Spleen (tissue), 7 donors: ENCODE data around the gene DNAH6.

Experiments used
- POLR2AphosphoS5 ChIP-seq, 3 donors: sonication (generic); formaldehyde crosslinking; IDR thresholded peaks; one replicate each; pipeline ENCODE4 v1.5.1; 2017; ENCODE audit warnings: antibody characterized with exemption in 3 of 3
- TF ChIP-seq, protein P1 (sequence below), 11 experiments: fragments of 200-600 bp in 7 of 11; fragments of 450-650 bp in 4 of 11; sonication (generic) in 4 of 11; IDR thresholded peaks in 8 of 11; conservative IDR thresholded peaks in 3 of 11; 1 replicate in 7 of 11; 2 replicates in 4 of 11; pipeline versions ENCODE4 v1.4.0 to v1.8.0; 2016 to 2021; ENCODE audit warnings: antibody characterized with exemption in 11 of 11, inconsistent platforms in 4 of 11, mild to moderate bottlenecking in 1 of 11
- donor health status: DM: no; HTN: no; CAD: no; lungs with moderate emphysema.
- donor health status: DM: no; HTN: no; CAD: no.
- donor health status: DM: no; HTN: no; CAD: no.

DNA sequence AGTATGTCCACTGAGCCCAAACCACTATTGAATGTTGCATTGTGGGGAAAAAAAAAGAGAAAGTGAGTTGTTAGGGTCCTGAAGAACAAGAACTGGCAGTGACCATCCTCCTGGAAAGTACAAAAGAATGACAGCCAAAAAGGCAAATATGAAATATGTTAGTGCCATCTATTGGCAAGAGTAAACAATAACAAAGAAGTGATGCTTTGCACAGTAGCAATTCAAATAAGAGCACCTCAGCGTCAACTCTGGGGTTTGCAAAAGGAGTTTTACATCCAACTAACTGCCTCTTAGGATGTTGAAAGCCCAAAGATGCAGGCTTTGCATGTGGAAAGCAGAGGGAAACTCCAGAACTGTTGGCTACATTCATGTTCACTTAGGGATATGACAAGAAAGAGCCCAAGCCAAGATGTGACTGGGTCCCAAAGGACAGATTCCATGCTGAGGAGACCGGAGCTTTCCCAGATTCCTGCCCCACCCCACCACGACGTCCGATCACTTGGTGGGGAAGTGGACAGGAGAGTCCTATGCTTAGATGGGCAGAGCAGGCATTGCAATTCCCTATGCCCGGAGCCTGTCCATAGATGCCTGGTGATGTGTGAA, 349.0 kb downstream of the DNAH6 start:
- TF ChIP-seq, protein P1, sequence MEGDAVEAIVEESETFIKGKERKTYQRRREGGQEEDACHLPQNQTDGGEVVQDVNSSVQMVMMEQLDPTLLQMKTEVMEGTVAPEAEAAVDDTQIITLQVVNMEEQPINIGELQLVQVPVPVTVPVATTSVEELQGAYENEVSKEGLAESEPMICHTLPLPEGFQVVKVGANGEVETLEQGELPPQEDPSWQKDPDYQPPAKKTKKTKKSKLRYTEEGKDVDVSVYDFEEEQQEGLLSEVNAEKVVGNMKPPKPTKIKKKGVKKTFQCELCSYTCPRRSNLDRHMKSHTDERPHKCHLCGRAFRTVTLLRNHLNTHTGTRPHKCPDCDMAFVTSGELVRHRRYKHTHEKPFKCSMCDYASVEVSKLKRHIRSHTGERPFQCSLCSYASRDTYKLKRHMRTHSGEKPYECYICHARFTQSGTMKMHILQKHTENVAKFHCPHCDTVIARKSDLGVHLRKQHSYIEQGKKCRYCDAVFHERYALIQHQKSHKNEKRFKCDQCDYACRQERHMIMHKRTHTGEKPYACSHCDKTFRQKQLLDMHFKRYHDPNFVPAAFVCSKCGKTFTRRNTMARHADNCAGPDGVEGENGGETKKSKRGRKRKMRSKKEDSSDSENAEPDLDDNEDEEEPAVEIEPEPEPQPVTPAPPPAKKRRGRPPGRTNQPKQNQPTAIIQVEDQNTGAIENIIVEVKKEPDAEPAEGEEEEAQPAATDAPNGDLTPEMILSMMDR (IDR thresholded peaks at IDR 0.05 in 8 of 11, conservative IDR thresholded peaks at IDR 0.05 in 3 of 11), result peak in 8 of 11 experiments; percentile 23 to 66 (median 54)
- TF ChIP-seq POLR2AphosphoS5 (IDR thresholded peaks at IDR 0.05), result no peak
